Activated naive CD4-positive, alpha-beta T cell treated with anti-CD3 and anti-CD28 coated beads, Interleukin-2, amount 50 U/mL, for 16 hours (primary cell): ENCODE results near the gene GART.
"Not testable (repeated sequence)": the region's sequence is repeated elsewhere in the genome, so short reads cannot be mapped to it uniquely, and the experiment has no call there.

Experiments used
- DNase-seq: peaks from one replicate; pipeline ENCODE4 v3.0.0-alpha.2; 2020

Gene GART

GRCh38 chr21:33541756-33542639 lies at the start of gene GART:
Gene GART, minus strand, starts transcription at chr21:33542117. Its CDS starts 2,802 bp downstream, at chr21:33539315.
- DNase-seq, result peak; percentile 86

- peak; percentile 87 for DNase-seq
Measured at GRCh38 chr21:33588485-33589335, 46.8 kb upstream of the GART start, which contains the start of gene DONSON. Gene DONSON, minus strand, starts transcription at chr21:33588684. Its CDS starts 43 bp downstream, at chr21:33588641.

GRCh38 chr21:33587792-33588484 lies 46.0 kb upstream of the GART start:
- DNase-seq, result no peak

- DNase-seq, result no peak
Measured at GRCh38 chr21:33586927-33587326, 45.0 kb upstream of the GART start.

GRCh38 chr21:33584455-33584854 lies 42.5 kb upstream of the GART start:
- no peak for DNase-seq

GRCh38 chr21:33578959-33579542 lies 37.1 kb upstream of the GART start:
- no peak for DNase-seq

GRCh38 chr21:33578214-33578613 lies 36.3 kb upstream of the GART start:
- no peak for DNase-seq

- DNase-seq, result not testable (repeated sequence)
Measured at GRCh38 chr21:33576741-33577141, 34.8 kb upstream of the GART start.

GRCh38 chr21:33572350-33572749 lies 30.4 kb upstream of the GART start:
- DNase-seq, result no peak

- DNase-seq, result no peak
Measured at GRCh38 chr21:33569991-33570390, 28.1 kb upstream of the GART start.

- DNase-seq, result no peak
Measured at GRCh38 chr21:33568448-33568847, 26.5 kb upstream of the GART start.

- DNase-seq, result no peak
Measured at GRCh38 chr21:33567914-33568313, 26.0 kb upstream of the GART start.

GRCh38 chr21:33566514-33566913 lies 24.6 kb upstream of the GART start:
- DNase-seq, result no peak

- no peak for DNase-seq
Measured at GRCh38 chr21:33562389-33562788, 20.5 kb upstream of the GART start.

- no peak for DNase-seq
Measured at GRCh38 chr21:33561373-33561772, 19.5 kb upstream of the GART start.

- no peak for DNase-seq
Measured at GRCh38 chr21:33560965-33561364, 19.0 kb upstream of the GART start.

GRCh38 chr21:33559813-33560212 lies 17.9 kb upstream of the GART start:
- no peak for DNase-seq

GRCh38 chr21:33558777-33559421 lies 17.0 kb upstream of the GART start:
- DNase-seq, result no peak

- no peak for DNase-seq
Measured at GRCh38 chr21:33557447-33557846, 15.5 kb upstream of the GART start.

GRCh38 chr21:33554982-33555344 lies 13.0 kb upstream of the GART start:
- no peak for DNase-seq

- DNase-seq, result no peak
Measured at GRCh38 chr21:33554236-33554981, 12.5 kb upstream of the GART start.
